GM18520 (cell line): Measurements from ENCODE around the gene AIPL1.
"Not testable (repeated sequence)": the region's sequence is repeated elsewhere in the genome, so short reads cannot be mapped to it uniquely, and the experiment has no call there.

Experiments used
- ATAC-seq: cut with Tn5 transposase; IDR thresholded peaks from one replicate; pipeline ENCODE4 v1.9.1; 2021; ENCODE audit not compliant: unreplicated experiment

AIPL1 gene

GRCh38 chr17:6435051-6435450 is at the start of gene AIPL1:
Gene AIPL1, minus strand, starts transcription at chr17:6435121. Its CDS starts 17 bp downstream, at chr17:6435104.
- no peak for ATAC-seq

- ATAC-seq: no peak
Observed at GRCh38 chr17:6483507-6483906, 48.6 kb upstream of the AIPL1 start.

- not testable (repeated sequence) for ATAC-seq
Observed at GRCh38 chr17:6482796-6483195, 47.9 kb upstream of the AIPL1 start.

GRCh38 chr17:6482105-6482455 is 47.2 kb upstream of the AIPL1 start:
- ATAC-seq: no peak

- no peak for ATAC-seq
Observed at GRCh38 chr17:6480303-6480675, 45.4 kb upstream of the AIPL1 start.

GRCh38 chr17:6479622-6480302 is 44.8 kb upstream of the AIPL1 start:
- no peak for ATAC-seq

GRCh38 chr17:6478486-6478885 is 43.6 kb upstream of the AIPL1 start:
- no peak for ATAC-seq

- no peak for ATAC-seq
Observed at GRCh38 chr17:6477831-6478383, 43.0 kb upstream of the AIPL1 start.

- no peak for ATAC-seq
Observed at GRCh38 chr17:6476810-6477179, 41.9 kb upstream of the AIPL1 start.

- no peak for ATAC-seq
Observed at GRCh38 chr17:6476076-6476809, 41.3 kb upstream of the AIPL1 start.

GRCh38 chr17:6475411-6475810 is 40.5 kb upstream of the AIPL1 start:
- no peak for ATAC-seq

GRCh38 chr17:6474906-6475305 is 40.0 kb upstream of the AIPL1 start:
- no peak for ATAC-seq

- no peak for ATAC-seq
Observed at GRCh38 chr17:6474376-6474775, 39.5 kb upstream of the AIPL1 start.

GRCh38 chr17:6473128-6473767 is 38.3 kb upstream of the AIPL1 start:
- no peak for ATAC-seq

- no peak for ATAC-seq
Observed at GRCh38 chr17:6472517-6472916, 37.6 kb upstream of the AIPL1 start.

GRCh38 chr17:6471531-6472465 is 36.9 kb upstream of the AIPL1 start:
- no peak for ATAC-seq

- no peak for ATAC-seq
Observed at GRCh38 chr17:6470751-6471521, 36.0 kb upstream of the AIPL1 start.

GRCh38 chr17:6470146-6470718 is 35.3 kb upstream of the AIPL1 start:
- no peak for ATAC-seq

- ATAC-seq: no peak
Observed at GRCh38 chr17:6468051-6468790, 33.3 kb upstream of the AIPL1 start.
